Measurements from ENCODE around the gene ZNF365.

ZNF365 gene

GRCh38 chr10:62384447-62385081, 10.4 kb downstream of the ZNF365 start:
- H3K9me3 ChIP-seq: no peaks in the 10 kb centered on the region
- no peaks in the 10 kb centered on the region for H3K4me1 ChIP-seq (ENCODE audit: control insufficient read depth in 1 of 2, insufficient read depth in 1 of 2, low read depth in 1 of 2, low read length in 1 of 2)
- H3K27ac ChIP-seq: no peak overlapping the region
- no peaks in the 10 kb centered on the region for H3K36me3 ChIP-seq
- no peak overlapping the region for H3K4me3 ChIP-seq (ENCODE audit: low read depth in 1 of 2, low read length in 1 of 2)
- H3K27me3 ChIP-seq: no peaks in the 10 kb centered on the region
- TF ChIP-seq CTCF (IDR thresholded peaks at IDR 0.05): no peak

- no peaks in the 10 kb centered on the region for H3K36me3 ChIP-seq
- no peaks in the 10 kb centered on the region for H3K9me3 ChIP-seq
- H3K27me3 ChIP-seq: no peaks in the 10 kb centered on the region
- no peak overlapping the region for H3K4me3 ChIP-seq (ENCODE audit: low read depth in 1 of 2, low read length in 1 of 2)
- TF ChIP-seq CTCF (IDR thresholded peaks at IDR 0.05): no peak
- H3K27ac ChIP-seq: no peak overlapping the region
- H3K4me1 ChIP-seq (ENCODE audit: control insufficient read depth in 1 of 2, insufficient read depth in 1 of 2, low read depth in 1 of 2, low read length in 1 of 2): no peaks in the 10 kb centered on the region
Measured at GRCh38 chr10:62386356-62387320, 12.5 kb downstream of the ZNF365 start.

GRCh38 chr10:62388328-62388727, 14.2 kb downstream of the ZNF365 start:
- Histone ChIP-seq H3K27me3 (no peaks in the 10 kb centered on the region), H3K27ac (no peak overlapping the region), H3K36me3 (no peaks in the 10 kb centered on the region), H3K9me3 (no peaks in the 10 kb centered on the region), H3K4me1 (ENCODE audit: control insufficient read depth in 1 of 2, insufficient read depth in 1 of 2, low read depth in 1 of 2, low read length in 1 of 2) (no peaks in the 10 kb centered on the region), H3K4me3 (ENCODE audit: low read depth in 1 of 2, low read length in 1 of 2) (no peak overlapping the region)
- no peak for TF ChIP-seq CTCF (IDR thresholded peaks at IDR 0.05)

- Histone ChIP-seq H3K36me3 (no peaks in the 10 kb centered on the region), H3K9me3 (no peaks in the 10 kb centered on the region), H3K27me3 (no peaks in the 10 kb centered on the region), H3K4me1 (ENCODE audit: control insufficient read depth in 1 of 2, insufficient read depth in 1 of 2, low read depth in 1 of 2, low read length in 1 of 2) (no peaks in the 10 kb centered on the region), H3K27ac (no peak overlapping the region), H3K4me3 (ENCODE audit: low read depth in 1 of 2, low read length in 1 of 2) (no peak overlapping the region)
- TF ChIP-seq CTCF (IDR thresholded peaks at IDR 0.05): no peak
Measured at GRCh38 chr10:62390497-62391176, 16.5 kb downstream of the ZNF365 start.

GRCh38 chr10:62393237-62393636, 19.1 kb downstream of the ZNF365 start:
- Histone ChIP-seq H3K4me1 (ENCODE audit: control insufficient read depth in 1 of 2, insufficient read depth in 1 of 2, low read depth in 1 of 2, low read length in 1 of 2) (no peaks in the 10 kb centered on the region), H3K36me3 (no peaks in the 10 kb centered on the region), H3K9me3 (no peaks in the 10 kb centered on the region), H3K27ac (no peak overlapping the region), H3K27me3 (no peaks in the 10 kb centered on the region), H3K4me3 (ENCODE audit: low read depth in 1 of 2, low read length in 1 of 2) (no peak overlapping the region)
- TF ChIP-seq CTCF (IDR thresholded peaks at IDR 0.05): no peak
